ENCODE measurements around the gene TAOK3. TPM values are rescaled to one million over a fixed set of nuclear protein-coding genes. Genes with fewer than 3 reads are reported as not detected.
"Not testable (repeated sequence)": the region's sequence is repeated elsewhere in the genome, so short reads cannot be mapped to it uniquely, and the experiment has no call there.

Gene TAOK3
- total RNA-seq, 2 experiments from 2014 or later, result 46.0 to 47.1 TPM

DNA sequence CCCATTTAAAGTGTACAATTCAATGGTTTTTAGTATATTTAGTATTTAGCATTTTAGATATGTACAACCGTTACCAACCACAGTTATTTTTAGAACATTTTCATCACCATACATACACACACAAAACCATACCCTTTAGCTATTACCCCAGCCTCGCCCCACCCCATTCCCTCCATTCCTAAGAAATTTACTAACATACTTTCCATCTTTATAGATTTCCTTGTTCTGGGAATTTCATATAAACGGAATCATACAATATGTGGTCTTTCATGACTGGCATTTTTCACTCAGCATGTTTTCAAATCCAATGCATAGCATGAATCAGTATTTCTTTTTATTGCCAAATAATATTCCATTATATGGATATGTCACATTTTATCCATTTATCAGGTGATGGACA is 101.5 kb downstream of the TAOK3 start:
- TF ChIP-seq, protein P1, sequence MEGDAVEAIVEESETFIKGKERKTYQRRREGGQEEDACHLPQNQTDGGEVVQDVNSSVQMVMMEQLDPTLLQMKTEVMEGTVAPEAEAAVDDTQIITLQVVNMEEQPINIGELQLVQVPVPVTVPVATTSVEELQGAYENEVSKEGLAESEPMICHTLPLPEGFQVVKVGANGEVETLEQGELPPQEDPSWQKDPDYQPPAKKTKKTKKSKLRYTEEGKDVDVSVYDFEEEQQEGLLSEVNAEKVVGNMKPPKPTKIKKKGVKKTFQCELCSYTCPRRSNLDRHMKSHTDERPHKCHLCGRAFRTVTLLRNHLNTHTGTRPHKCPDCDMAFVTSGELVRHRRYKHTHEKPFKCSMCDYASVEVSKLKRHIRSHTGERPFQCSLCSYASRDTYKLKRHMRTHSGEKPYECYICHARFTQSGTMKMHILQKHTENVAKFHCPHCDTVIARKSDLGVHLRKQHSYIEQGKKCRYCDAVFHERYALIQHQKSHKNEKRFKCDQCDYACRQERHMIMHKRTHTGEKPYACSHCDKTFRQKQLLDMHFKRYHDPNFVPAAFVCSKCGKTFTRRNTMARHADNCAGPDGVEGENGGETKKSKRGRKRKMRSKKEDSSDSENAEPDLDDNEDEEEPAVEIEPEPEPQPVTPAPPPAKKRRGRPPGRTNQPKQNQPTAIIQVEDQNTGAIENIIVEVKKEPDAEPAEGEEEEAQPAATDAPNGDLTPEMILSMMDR (IDR thresholded peaks at IDR 0.05), result no peak
- Mint-ChIP-seq H3K4me1 (ENCODE audit: low read depth) (peaks cover 16% of the 10 kb centered on the region), H3K9me3 (no peaks in the 10 kb centered on the region), H3K36me3 (ENCODE audit: low read depth) (no peaks in the 10 kb centered on the region), H3K4me3 (no peak overlapping the region), H3K27ac (no peak overlapping the region), H3K27me3 (no peaks in the 10 kb centered on the region)
- ATAC-seq, result no peak
- DNase-seq, result no peak
- POLR2A ChIA-PET, result no interaction called here
- intact Hi-C loops (cut with micrococcal nuclease), result no loop called here
- CTCF ChIA-PET, result no interaction called here

DNA sequence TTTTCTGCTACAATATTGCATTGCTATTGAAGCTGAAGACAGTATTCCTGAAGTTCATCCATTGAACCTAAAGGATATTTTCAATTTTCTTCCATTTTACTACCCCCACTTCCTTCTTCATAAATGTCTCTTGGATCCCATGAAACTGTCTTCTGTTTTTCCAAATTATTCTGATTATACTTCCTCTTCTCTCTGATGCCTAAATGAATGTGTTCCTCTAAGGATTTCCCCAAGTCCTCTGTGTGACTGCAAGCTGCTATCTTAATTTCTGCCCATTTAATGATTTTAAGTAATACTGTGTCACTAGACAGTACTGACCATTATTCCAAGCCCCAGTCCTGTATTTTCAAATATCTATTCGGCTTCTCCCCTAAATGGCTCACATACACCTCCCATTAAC is 102.9 kb downstream of the TAOK3 start:
- CTCF ChIA-PET, result interaction anchor here (0.9 kb wide), 1 partner anchor 13 kb away, joined by 3 read pairs; no protein-coding TSS in a partner anchor
- ATAC-seq (no peak), DNase-seq (no peak)
- Mint-ChIP-seq H3K9me3 (no peaks in the 10 kb centered on the region), H3K36me3 (ENCODE audit: low read depth) (peaks cover 3% of the 10 kb centered on the region), H3K27ac (peak overlapping the region; percentile 2), H3K4me3 (no peak overlapping the region), H3K4me1 (ENCODE audit: low read depth) (peaks cover 11% of the 10 kb centered on the region), H3K27me3 (no peaks in the 10 kb centered on the region)
- TF ChIP-seq, protein P1 (IDR thresholded peaks at IDR 0.05), result no peak
- intact Hi-C loops (cut with micrococcal nuclease), result no loop called here
- POLR2A ChIA-PET, result no interaction called here

DNA sequence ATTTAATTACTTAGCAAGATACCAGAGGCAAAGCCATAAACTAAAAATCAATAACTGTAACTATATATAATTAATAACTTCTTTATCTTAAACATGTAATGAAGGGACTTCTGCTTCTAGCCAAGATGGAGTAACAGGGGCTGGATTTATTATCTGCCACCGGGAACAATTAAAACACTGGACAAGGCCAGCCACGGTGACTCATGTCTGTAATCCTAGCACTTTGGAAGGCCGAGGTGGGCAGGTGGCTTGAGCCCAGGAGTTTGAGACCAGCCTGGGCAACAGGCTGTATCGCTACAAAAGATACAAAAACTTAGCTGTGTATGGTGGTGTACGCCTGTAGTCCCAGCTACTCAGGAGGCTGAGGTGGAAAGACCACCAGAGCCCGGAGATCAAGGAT is 113.6 kb downstream of the TAOK3 start:
- Mint-ChIP-seq H3K27ac (no peak overlapping the region), H3K4me1 (ENCODE audit: low read depth) (peaks cover 4% of the 10 kb centered on the region), H3K9me3 (peaks cover 3% of the 10 kb centered on the region), H3K27me3 (no peaks in the 10 kb centered on the region), H3K36me3 (ENCODE audit: low read depth) (peaks cover 47% of the 10 kb centered on the region), H3K4me3 (no peak overlapping the region)
- no peak for ATAC-seq
- intact Hi-C loops (cut with micrococcal nuclease), result no loop called here
- ChIA-PET POLR2A (no interaction called here), CTCF (interaction anchor here (0.8 kb wide), 1 partner anchor 10 kb away, joined by 3 read pairs; no protein-coding TSS in a partner anchor)
- no peak for DNase-seq
- TF ChIP-seq, protein P1 (IDR thresholded peaks at IDR 0.05), result no peak

DNA sequence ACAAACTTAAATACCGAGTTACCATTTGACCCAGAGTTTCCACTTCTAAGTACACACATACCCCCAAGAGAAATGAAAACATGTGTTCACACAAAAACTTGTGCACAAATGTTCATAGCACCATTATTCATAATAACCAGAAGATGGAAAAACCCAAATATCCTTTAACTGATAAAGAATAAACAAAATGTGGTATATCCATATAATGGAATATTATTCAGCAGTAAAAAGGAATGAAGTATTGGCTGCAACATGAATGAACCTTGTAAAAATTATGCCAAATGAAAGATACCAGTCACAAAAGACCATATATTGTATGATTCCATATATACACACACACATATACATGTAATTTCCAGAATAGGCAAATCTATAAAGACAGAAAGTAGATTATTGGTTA is 116.4 kb downstream of the TAOK3 start:
- ATAC-seq, result no peak
- H3K4me1 Mint-ChIP-seq (ENCODE audit: low read depth), result peaks cover 4% of the 10 kb centered on the region
- no peaks in the 10 kb centered on the region for H3K27me3 Mint-ChIP-seq
- no peak for DNase-seq
- peaks cover 3% of the 10 kb centered on the region for H3K9me3 Mint-ChIP-seq
- H3K4me3 Mint-ChIP-seq, result no peak overlapping the region
- H3K36me3 Mint-ChIP-seq (ENCODE audit: low read depth), result peaks cover 41% of the 10 kb centered on the region
- intact Hi-C loops (cut with micrococcal nuclease), result no loop called here
- CTCF ChIA-PET, result interaction anchor here (0.6 to 1.3 kb wide), 2 partner anchors 16 to 78 kb away, joined by 3 read pairs; no protein-coding TSS in a partner anchor
- TF ChIP-seq, protein P1 (IDR thresholded peaks at IDR 0.05), result no peak
- POLR2A ChIA-PET, result no interaction called here
- no peak overlapping the region for H3K27ac Mint-ChIP-seq

DNA sequence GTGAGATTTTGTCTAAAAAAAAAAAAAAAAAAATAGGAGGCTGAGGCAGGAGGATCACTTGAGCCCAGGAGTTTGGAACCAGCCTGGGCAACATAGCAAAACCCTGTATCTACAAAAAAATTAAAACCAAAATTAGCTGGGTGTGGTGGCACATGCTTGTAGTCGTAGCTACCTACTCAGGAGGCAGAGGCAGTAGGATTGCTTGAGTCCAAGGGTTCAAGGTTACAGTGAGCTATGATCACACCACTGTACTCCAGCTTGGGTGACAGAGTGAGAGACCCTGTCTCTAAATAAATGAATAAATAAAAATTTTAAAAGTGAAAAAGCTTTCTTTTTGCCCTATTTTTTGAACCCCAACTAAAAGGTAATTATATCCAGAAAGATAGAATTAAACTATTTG is 123.2 kb downstream of the TAOK3 start:
- CTCF ChIA-PET, result interaction anchor here (1.2 to 3.4 kb wide), 3 partner anchors 9 to 156 kb away, joined by 3 to 11 read pairs (median 3); partner anchors contain the start of gene SUDS3
- intact Hi-C loops (cut with micrococcal nuclease), result no loop called here
- H3K4me3 Mint-ChIP-seq, result no peak overlapping the region
- ATAC-seq (no peak), DNase-seq (no peak)
- POLR2A ChIA-PET, result interaction anchor here (0.6 kb wide), 1 partner anchor 182 kb away, joined by 3 read pairs; no protein-coding TSS in a partner anchor
- H3K9me3 Mint-ChIP-seq, result no peaks in the 10 kb centered on the region
- TF ChIP-seq, protein P1 (IDR thresholded peaks at IDR 0.05), result no peak
- H3K4me1 Mint-ChIP-seq (ENCODE audit: low read depth), result no peaks in the 10 kb centered on the region
- no peaks in the 10 kb centered on the region for H3K27me3 Mint-ChIP-seq
- peaks cover 8% of the 10 kb centered on the region for H3K36me3 Mint-ChIP-seq (ENCODE audit: low read depth)
- no peak overlapping the region for H3K27ac Mint-ChIP-seq

DNA sequence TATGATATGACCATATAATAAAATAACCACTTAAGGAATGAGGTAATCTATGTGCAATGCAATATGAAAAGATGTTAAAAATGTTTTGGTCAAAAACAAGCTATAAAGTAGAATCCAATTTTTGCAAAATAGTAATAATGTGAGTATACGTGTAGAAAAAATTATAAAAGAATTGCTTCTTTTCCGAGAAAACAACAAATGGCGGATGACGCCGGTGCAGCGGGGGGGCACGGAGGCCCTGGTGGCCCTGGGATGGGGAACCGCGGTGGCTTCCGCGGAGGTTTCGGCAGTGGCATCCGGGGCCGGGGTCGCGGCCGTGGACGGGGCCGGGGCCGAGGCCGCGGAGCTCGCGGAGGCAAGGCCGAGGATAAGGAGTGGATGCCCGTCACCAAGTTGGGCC is 126.8 kb downstream of the TAOK3 start:
- intact Hi-C loops (cut with micrococcal nuclease); H3K4me1 Mint-ChIP-seq (ENCODE audit: low read depth); ATAC-seq; H3K36me3 Mint-ChIP-seq (ENCODE audit: low read depth); H3K9me3 Mint-ChIP-seq; H3K4me3 Mint-ChIP-seq; DNase-seq; POLR2A ChIA-PET; CTCF ChIA-PET; H3K27ac Mint-ChIP-seq; H3K27me3 Mint-ChIP-seq: not testable (repeated sequence)
